Endometrial microvascular endothelial cells (primary cell): ENCODE data around the gene ASB11. TPM values are rescaled to one million over a fixed set of nuclear protein-coding genes. Genes with fewer than 3 reads are reported as not detected.
"Not testable (repeated sequence)": the region's sequence is repeated elsewhere in the genome, so short reads cannot be mapped to it uniquely, and the experiment has no call there.

Experiments
- in situ Hi-C: cut with HindIII; loops from 2 replicates; pipeline ENCODE4 v1.10.0; 2017; ENCODE audit warnings: low sequenced_read_pairs, low pct_unique_long_range_greater_than_20kb; ENCODE audit errors: inconsistent ontology term
- total RNA-seq: library from RNA; depleted of rRNA; stranded (reverse); fragments of >200 nt; gene quantifications from one replicate; pipeline ENCODE4 v1.2.3, GENCODE V29; 2015; ENCODE audit errors: inconsistent ontology term

The ASB11 gene
- total RNA-seq, 1 donor from 2014 or later = not detected

- in situ Hi-C loops = no loop called here
These were observed 968 bp downstream of the ASB11 start for GRCh38 chrX:15314472-15314871.

- in situ Hi-C loops = no loop called here
These were observed 4.3 kb downstream of the ASB11 start for GRCh38 chrX:15311119-15311518.

- in situ Hi-C loops = no loop called here
These were observed 5.3 kb downstream of the ASB11 start for GRCh38 chrX:15310117-15310516.

GRCh38 chrX:15305899-15306298 lies 9.5 kb downstream of the ASB11 start:
- in situ Hi-C loops = not testable (repeated sequence)

GRCh38 chrX:15301924-15302323 lies 13.5 kb downstream of the ASB11 start:
- in situ Hi-C loops = no loop called here

- in situ Hi-C loops = no loop called here
These were observed 15.2 kb downstream of the ASB11 start for GRCh38 chrX:15299941-15300851.

GRCh38 chrX:15298780-15299179 lies 16.7 kb downstream of the ASB11 start:
- in situ Hi-C loops = no loop called here

- in situ Hi-C loops = no loop called here
These were observed 17.2 kb downstream of the ASB11 start for GRCh38 chrX:15298201-15298600.

GRCh38 chrX:15293451-15293850 lies 22.0 kb downstream of the ASB11 start:
- in situ Hi-C loops = no loop called here

GRCh38 chrX:15292861-15293260 lies 22.6 kb downstream of the ASB11 start:
- in situ Hi-C loops = no loop called here

- in situ Hi-C loops = no loop called here
These were observed 37.8 kb downstream of the ASB11 start for GRCh38 chrX:15277604-15278003.

- in situ Hi-C loops = no loop called here
These were observed 40.5 kb downstream of the ASB11 start for GRCh38 chrX:15274946-15275345.

- in situ Hi-C loops = not testable (repeated sequence)
These were observed 42.2 kb downstream of the ASB11 start for GRCh38 chrX:15273275-15273674.

- in situ Hi-C loops = no loop called here
These were observed 43.7 kb downstream of the ASB11 start for GRCh38 chrX:15271757-15272156.

- in situ Hi-C loops = no loop called here
These were observed 45.6 kb downstream of the ASB11 start, which contains the start of gene ASB9 for GRCh38 chrX:15269618-15270521. Gene ASB9 (minus strand): TSS chrX:15270083. CDS start chrX:15269874, 209 bp downstream.

GRCh38 chrX:15269120-15269519 lies 46.3 kb downstream of the ASB11 start:
- in situ Hi-C loops = no loop called here

GRCh38 chrX:15254852-15255251 lies 60.6 kb downstream of the ASB11 start:
- in situ Hi-C loops = no loop called here

- in situ Hi-C loops = no loop called here
These were observed 69.5 kb downstream of the ASB11 start for GRCh38 chrX:15245896-15246295.

- in situ Hi-C loops = no loop called here
These were observed 71.0 kb downstream of the ASB11 start for GRCh38 chrX:15244421-15244820.
